Glutamatergic neuron (in vitro differentiated cells): ENCODE results near the gene CYP8B1. TPM values are rescaled to one million over a fixed set of nuclear protein-coding genes. Genes with fewer than 3 reads are reported as not detected.

Experiments used
- DNase-seq: peaks from one replicate; pipeline ENCODE4 v3.0.0; 2022
- H3K27ac Mint-ChIP-seq: one replicate; pipeline ENCODE4 v1.8.0; 2020; ENCODE audit warnings: mild to moderate bottlenecking, mixed read lengths, inconsistent platforms; ENCODE audit not compliant: unreplicated experiment
- H3K27me3 Mint-ChIP-seq: one replicate; pipeline ENCODE4 v1.8.0; 2020; ENCODE audit warnings: mild to moderate bottlenecking, moderate library complexity, mixed read lengths, inconsistent platforms; ENCODE audit not compliant: unreplicated experiment
- H3K36me3 Mint-ChIP-seq: one replicate; pipeline ENCODE4 v1.8.0; 2020; ENCODE audit warnings: mild to moderate bottlenecking, mixed read lengths, inconsistent platforms; ENCODE audit not compliant: unreplicated experiment
- H3K4me1 Mint-ChIP-seq: one replicate; pipeline ENCODE4 v1.8.0; 2020; ENCODE audit warnings: mild to moderate bottlenecking, low read depth, mixed read lengths, inconsistent platforms; ENCODE audit not compliant: unreplicated experiment
- H3K4me3 Mint-ChIP-seq: one replicate; pipeline ENCODE4 v1.8.0; 2020; ENCODE audit warnings: mild to moderate bottlenecking, mixed read lengths, inconsistent platforms; ENCODE audit not compliant: unreplicated experiment
- H3K9me3 Mint-ChIP-seq: one replicate; pipeline ENCODE4 v1.8.0; 2020; ENCODE audit warnings: mild to moderate bottlenecking, moderate library complexity, mixed read lengths, inconsistent platforms; ENCODE audit not compliant: unreplicated experiment
- total RNA-seq: library from RNA; stranded (reverse); fragmentation: NEBNext Ultra II Directional; extraction: Animal tissue kit (Norgen Biotek cat#: 25700); gene quantifications from one replicate; pipeline ENCODE4 v1.2.1, GENCODE V29; 2021; ENCODE audit not compliant: unreplicated experiment
- TF ChIP-seq, protein P1 (sequence below): fragments of 200-600 bp; sonication (generic); IDR thresholded peaks from one replicate; pipeline ENCODE4 v1.5.0; 2021; ENCODE audit not compliant: partially characterized antibody, unreplicated experiment

CYP8B1 gene
- total RNA-seq, 1 donor from 2014 or later: not detected

DNA sequence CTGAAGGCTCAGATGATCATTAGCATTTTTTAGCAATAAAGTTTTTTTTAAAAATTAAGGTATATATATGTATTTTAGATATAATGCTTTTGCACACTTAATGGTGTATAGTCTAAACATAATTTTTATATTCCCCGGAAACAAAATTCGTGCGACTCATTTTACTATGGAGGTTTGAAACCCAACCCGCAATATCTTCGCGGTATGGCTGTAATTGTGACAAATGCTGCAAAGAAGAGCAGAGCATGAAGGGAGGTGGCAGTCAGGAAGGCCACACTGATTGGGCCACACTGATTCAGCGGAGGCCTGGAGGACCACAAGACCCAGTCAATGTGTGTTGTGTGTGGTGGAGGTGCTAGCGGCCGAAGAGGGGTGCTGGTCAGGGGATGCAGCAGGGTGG, 4.5 kb upstream of the CYP8B1 start:
- no peak for DNase-seq
- Mint-ChIP-seq H3K27me3 (peaks cover 6% of the 10 kb centered on the region), H3K9me3 (peaks cover 6% of the 10 kb centered on the region), H3K4me3 (peak overlapping the region; percentile 87), H3K27ac (peak overlapping the region; percentile 59), H3K36me3 (no peaks in the 10 kb centered on the region), H3K4me1 (peaks cover 5% of the 10 kb centered on the region)
- TF ChIP-seq, protein P1, sequence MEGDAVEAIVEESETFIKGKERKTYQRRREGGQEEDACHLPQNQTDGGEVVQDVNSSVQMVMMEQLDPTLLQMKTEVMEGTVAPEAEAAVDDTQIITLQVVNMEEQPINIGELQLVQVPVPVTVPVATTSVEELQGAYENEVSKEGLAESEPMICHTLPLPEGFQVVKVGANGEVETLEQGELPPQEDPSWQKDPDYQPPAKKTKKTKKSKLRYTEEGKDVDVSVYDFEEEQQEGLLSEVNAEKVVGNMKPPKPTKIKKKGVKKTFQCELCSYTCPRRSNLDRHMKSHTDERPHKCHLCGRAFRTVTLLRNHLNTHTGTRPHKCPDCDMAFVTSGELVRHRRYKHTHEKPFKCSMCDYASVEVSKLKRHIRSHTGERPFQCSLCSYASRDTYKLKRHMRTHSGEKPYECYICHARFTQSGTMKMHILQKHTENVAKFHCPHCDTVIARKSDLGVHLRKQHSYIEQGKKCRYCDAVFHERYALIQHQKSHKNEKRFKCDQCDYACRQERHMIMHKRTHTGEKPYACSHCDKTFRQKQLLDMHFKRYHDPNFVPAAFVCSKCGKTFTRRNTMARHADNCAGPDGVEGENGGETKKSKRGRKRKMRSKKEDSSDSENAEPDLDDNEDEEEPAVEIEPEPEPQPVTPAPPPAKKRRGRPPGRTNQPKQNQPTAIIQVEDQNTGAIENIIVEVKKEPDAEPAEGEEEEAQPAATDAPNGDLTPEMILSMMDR: no peak

DNA sequence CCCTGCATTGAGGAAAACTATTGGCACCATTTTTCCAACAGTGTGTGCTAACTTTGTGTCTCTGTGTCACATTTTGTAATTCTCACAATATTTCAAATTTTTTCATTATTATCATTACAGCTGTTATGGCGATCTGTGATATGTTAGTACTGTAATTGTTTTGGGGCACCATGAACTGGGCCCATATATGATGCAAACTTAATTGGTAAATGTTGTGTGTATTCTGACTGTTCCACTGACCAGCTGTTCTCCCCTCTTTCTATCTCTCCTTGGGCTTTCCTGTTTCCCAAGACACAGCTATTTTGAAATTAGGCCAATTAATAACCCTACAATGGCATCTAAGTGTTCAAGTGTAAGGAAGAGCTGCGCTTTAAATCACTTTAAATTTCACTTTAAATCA, 2.2 kb upstream of the CYP8B1 start:
- H3K36me3 Mint-ChIP-seq: no peaks in the 10 kb centered on the region
- DNase-seq: no peak
- peaks cover 9% of the 10 kb centered on the region for H3K9me3 Mint-ChIP-seq
- peaks cover 9% of the 10 kb centered on the region for H3K27me3 Mint-ChIP-seq
- H3K4me3 Mint-ChIP-seq: no peak overlapping the region
- H3K27ac Mint-ChIP-seq: no peak overlapping the region
- peaks cover 5% of the 10 kb centered on the region for H3K4me1 Mint-ChIP-seq
- TF ChIP-seq, protein P1: no peak

DNA sequence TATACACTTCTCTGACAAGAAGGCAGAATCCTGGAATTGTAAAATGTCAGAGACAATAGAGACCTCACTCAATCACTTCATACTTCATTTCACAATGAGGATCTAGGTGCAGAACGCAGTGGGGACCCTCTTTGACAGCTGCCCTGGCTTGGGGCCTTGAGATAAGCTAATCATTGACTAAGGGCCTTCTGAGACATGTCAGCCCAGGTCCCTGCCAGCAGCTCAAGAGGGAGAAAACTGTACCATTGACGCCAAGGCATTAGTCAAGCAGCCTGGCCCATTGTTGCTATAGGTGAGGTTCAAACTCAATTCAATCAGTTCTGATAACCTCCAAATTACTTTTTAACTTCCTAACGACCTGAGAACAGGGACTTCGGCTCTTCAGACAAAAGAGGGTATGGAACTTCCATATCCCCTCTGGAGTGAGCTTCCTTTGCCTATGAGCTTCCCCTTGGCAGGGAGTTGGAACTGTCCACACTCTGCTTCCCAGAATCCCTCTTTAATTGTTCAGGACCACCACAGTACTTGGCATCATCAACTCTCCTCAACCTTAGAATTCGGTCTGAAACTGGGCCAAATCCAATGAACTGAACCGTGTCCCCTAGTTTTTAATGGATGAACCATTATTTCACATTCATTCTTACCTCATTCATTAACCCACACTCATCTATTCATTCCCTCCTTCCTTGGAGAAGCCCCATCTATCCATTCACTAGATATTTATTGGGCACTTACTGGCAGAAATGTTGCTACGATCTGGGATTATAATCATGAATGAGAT, 1.5 kb upstream of the CYP8B1 start:
- H3K4me1 Mint-ChIP-seq: peaks cover 5% of the 10 kb centered on the region
- H3K27me3 Mint-ChIP-seq: peaks cover 12% of the 10 kb centered on the region
- H3K4me3 Mint-ChIP-seq: no peak overlapping the region
- TF ChIP-seq, protein P1: no peak
- H3K27ac Mint-ChIP-seq: no peak overlapping the region
- H3K9me3 Mint-ChIP-seq: peaks cover 9% of the 10 kb centered on the region
- no peaks in the 10 kb centered on the region for H3K36me3 Mint-ChIP-seq
- no peak for DNase-seq

DNA sequence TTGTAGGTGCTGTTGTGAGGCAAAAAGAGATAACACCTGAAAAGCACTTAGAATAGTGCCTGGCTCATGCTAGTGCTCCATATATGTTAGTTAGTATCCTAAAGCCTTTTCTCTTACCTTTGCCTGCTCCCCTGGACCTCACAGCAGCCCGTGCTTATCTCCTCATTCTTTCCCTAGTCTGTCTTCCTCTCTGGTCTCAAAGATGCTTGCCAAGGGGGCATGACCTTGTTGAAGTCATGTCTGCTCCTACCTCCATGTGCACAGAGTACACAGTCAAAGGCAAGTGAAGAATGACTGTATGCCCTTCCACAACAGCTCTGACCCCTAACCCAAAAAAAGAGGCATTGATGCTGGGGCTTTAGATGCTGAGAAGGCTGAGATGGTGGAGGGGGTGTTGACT, 722 bp upstream of the CYP8B1 start:
- no peak overlapping the region for H3K4me3 Mint-ChIP-seq
- H3K27me3 Mint-ChIP-seq: peaks cover 12% of the 10 kb centered on the region
- TF ChIP-seq, protein P1: no peak
- H3K27ac Mint-ChIP-seq: no peak overlapping the region
- H3K4me1 Mint-ChIP-seq: peaks cover 3% of the 10 kb centered on the region
- no peak for DNase-seq
- peaks cover 9% of the 10 kb centered on the region for H3K9me3 Mint-ChIP-seq
- no peaks in the 10 kb centered on the region for H3K36me3 Mint-ChIP-seq

DNA sequence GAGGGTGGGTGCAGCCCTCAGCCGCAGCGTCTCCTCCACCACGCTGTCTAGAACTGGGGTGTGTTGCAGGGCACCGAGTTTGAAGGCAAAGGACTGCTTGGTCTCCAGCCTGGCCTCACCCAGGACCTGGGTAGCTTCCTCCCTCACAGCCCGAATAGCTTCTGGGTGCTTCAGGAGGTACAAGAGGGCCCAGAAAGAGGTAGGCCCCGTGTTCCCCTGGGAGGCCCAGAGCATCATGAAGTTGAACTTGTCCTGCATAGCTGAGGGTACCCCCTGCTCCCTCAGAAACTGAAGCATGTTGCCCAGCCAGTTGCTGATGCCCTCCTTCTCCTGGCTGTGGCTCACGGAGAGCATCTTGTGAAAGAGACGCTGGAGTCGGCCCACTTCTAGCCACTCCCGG, 930 bp downstream of the CYP8B1 start:
- DNase-seq: no peak
- H3K4me3 Mint-ChIP-seq: no peak overlapping the region
- H3K4me1 Mint-ChIP-seq: no peaks in the 10 kb centered on the region
- H3K36me3 Mint-ChIP-seq: no peaks in the 10 kb centered on the region
- peaks cover 6% of the 10 kb centered on the region for H3K27me3 Mint-ChIP-seq
- TF ChIP-seq, protein P1: no peak
- peaks cover 3% of the 10 kb centered on the region for H3K9me3 Mint-ChIP-seq
- no peak overlapping the region for H3K27ac Mint-ChIP-seq
